GM21576 (cell line): ENCODE results near the gene STXBP6.
"Not testable (repeated sequence)": the region's sequence is repeated elsewhere in the genome, so short reads cannot be mapped to it uniquely, and the experiment has no call there.

Source experiments
- ATAC-seq: cut with Tn5 transposase; IDR thresholded peaks from one replicate; pipeline ENCODE4 v1.9.1; 2021; ENCODE audit warnings: mild to moderate bottlenecking, moderate library complexity; ENCODE audit not compliant: unreplicated experiment

STXBP6 gene

GRCh38 chr14:24959791-24960331 lies 90.1 kb downstream of the STXBP6 start:
- peak; percentile 68 for ATAC-seq

- ATAC-seq: no peak
These were observed 91.7 kb downstream of the STXBP6 start for GRCh38 chr14:24958271-24958670.

- ATAC-seq: no peak
These were observed 92.1 kb downstream of the STXBP6 start for GRCh38 chr14:24957814-24958213.

GRCh38 chr14:24956104-24956503 lies 93.8 kb downstream of the STXBP6 start:
- ATAC-seq: no peak

- ATAC-seq: no peak
These were observed 95.3 kb downstream of the STXBP6 start for GRCh38 chr14:24954700-24955037.

GRCh38 chr14:24954037-24954699 lies 95.8 kb downstream of the STXBP6 start:
- no peak for ATAC-seq

- no peak for ATAC-seq
These were observed 96.9 kb downstream of the STXBP6 start for GRCh38 chr14:24952851-24953666.

- no peak for ATAC-seq
These were observed 101.6 kb downstream of the STXBP6 start for GRCh38 chr14:24948261-24948847.

- no peak for ATAC-seq
These were observed 102.8 kb downstream of the STXBP6 start for GRCh38 chr14:24947131-24947530.

GRCh38 chr14:24944800-24945199 lies 105.1 kb downstream of the STXBP6 start:
- no peak for ATAC-seq

GRCh38 chr14:24943024-24943423 lies 106.9 kb downstream of the STXBP6 start:
- no peak for ATAC-seq

GRCh38 chr14:24941719-24942118 lies 108.2 kb downstream of the STXBP6 start:
- ATAC-seq: no peak

GRCh38 chr14:24940213-24940783 lies 109.6 kb downstream of the STXBP6 start:
- no peak for ATAC-seq

GRCh38 chr14:24938593-24938992 lies 111.4 kb downstream of the STXBP6 start:
- no peak for ATAC-seq

- no peak for ATAC-seq
These were observed 112.6 kb downstream of the STXBP6 start for GRCh38 chr14:24937300-24937699.

GRCh38 chr14:24936773-24937172 lies 113.2 kb downstream of the STXBP6 start:
- not testable (repeated sequence) for ATAC-seq

- no peak for ATAC-seq
These were observed 114.2 kb downstream of the STXBP6 start for GRCh38 chr14:24935796-24936195.

GRCh38 chr14:24928386-24928900 lies 121.5 kb downstream of the STXBP6 start:
- no peak for ATAC-seq

- ATAC-seq: no peak
These were observed 122.1 kb downstream of the STXBP6 start for GRCh38 chr14:24927809-24928208.

- ATAC-seq: no peak
These were observed 124.1 kb downstream of the STXBP6 start for GRCh38 chr14:24925771-24926374.

- ATAC-seq: no peak
These were observed 125.4 kb downstream of the STXBP6 start for GRCh38 chr14:24924544-24924943.
